Heart left ventricle (tissue), 16 donors: ENCODE measurements around the gene RELL1. TPM values are rescaled to one million over a fixed set of nuclear protein-coding genes. Genes with fewer than 3 reads are reported as not detected.

Experiments
- ATAC-seq, 4 donors: fragments of 200-7000 bp; cut with Tn5 transposase; one replicate each; pipeline ENCODE4 v1.9.1; 2020 to 2022; ENCODE audit warnings: moderate library complexity in 4 of 4, mild to moderate bottlenecking in 3 of 4, moderate number of reproducible peaks in 1 of 4
- DNase-seq, 5 donors: peaks; one replicate each; pipeline ENCODE4 v3.0.0-alpha.2; 2020
- H3K27ac ChIP-seq, 12 donors: fragments of 200-600 bp; sonication (generic) in 4 of 12; one replicate each; pipeline versions ENCODE4 v1.5.0 to v1.8.0; 2016 to 2022; ENCODE audit warnings: mild to moderate bottlenecking in 2 of 12
- H3K27me3 ChIP-seq, 9 donors: fragments of 200-600 bp; sonication (generic) in 2 of 9; one replicate each; pipeline versions ENCODE4 v1.5.1 to v1.8.0; 2016 to 2022; ENCODE audit warnings: mild to moderate bottlenecking in 3 of 9
- H3K36me3 ChIP-seq, 9 donors: fragments of 200-600 bp; sonication (generic) in 2 of 9; one replicate each; pipeline versions ENCODE4 v1.5.0 to v1.8.0; 2018 to 2022; ENCODE audit warnings: mild to moderate bottlenecking in 2 of 9
- H3K4me1 ChIP-seq, 12 donors: fragments of 200-600 bp; sonication (generic) in 4 of 12; one replicate each; pipeline versions ENCODE4 v1.5.0 to v1.8.0; 2016 to 2022; ENCODE audit warnings: mild to moderate bottlenecking in 3 of 12
- H3K4me3 ChIP-seq, 12 donors: fragments of 200-600 bp; sonication (generic) in 4 of 12; one replicate each; pipeline versions ENCODE4 v1.5.0 to v1.8.0; 2017 to 2022; ENCODE audit warnings: mild to moderate bottlenecking in 9 of 12, moderate library complexity in 4 of 12
- H3K9me3 ChIP-seq, 12 donors: fragments of 200-600 bp; sonication (generic) in 4 of 12; one replicate each; pipeline versions ENCODE4 v1.5.0 to v1.8.0; 2016 to 2022; ENCODE audit warnings: mild to moderate bottlenecking in 1 of 12
- CTCF ChIP-seq, 12 donors: fragments of 200-600 bp; sonication (generic) in 4 of 12; IDR thresholded peaks; one replicate each; pipeline versions ENCODE4 v1.5.0 to v1.8.0; 2018 to 2022; ENCODE audit warnings: antibody characterized with exemption in 12 of 12, mild to moderate bottlenecking in 5 of 12
- POLR2A ChIP-seq, 2 donors: fragments of 450-650 bp; IDR thresholded peaks; one replicate each; pipeline ENCODE4 v1.6.1; 2017; ENCODE audit warnings: antibody characterized with exemption in 2 of 2, mild to moderate bottlenecking in 2 of 2, moderate library complexity in 2 of 2
- WGBS, 4 donors: extraction: QIAGEN DNeasy Blood & Tissue Kit in 2 of 4; methylation state at CpG; one replicate each; pipeline versions ENCODE4 v1.1.5 to v1.1.7; 2013 to 2018; 5-methylcytosine and 5-hydroxymethylcytosine counted together
- intact Hi-C, 10 donors: fragments of 100-400 bp; cut with DNase I; formaldehyde crosslinking; loops; one replicate each; pipeline versions ENCODE4 v1.11.1 to v1.14.2; 2022
- polyA plus RNA-seq, 2 donors: library from polyadenylated mRNA; stranded (reverse); fragments of 200-250 nt; gene quantifications; one replicate each; pipeline ENCODE4 v1.2.3, GENCODE V29; 2013
- total RNA-seq, 9 donors: library from RNA; depleted of rRNA in 2 of 9; stranded (reverse); fragments of >200 nt in 2 of 9; fragmentation: NEBNext Ultra II Directional in 3 of 9; extraction: Animal tissue kit (Norgen Biotek cat#: 25700) in 3 of 9; gene quantifications; one replicate each; pipeline versions ENCODE4 v1.1.0 to v1.2.4, GENCODE V29; 2016 to 2023
- donor health status: ischemic (EF 13 %, LVEDD 7.1; RV severe dilation, severe dysfunction).
- donor health status: healthy with polysubstance abuse.
- donor health status: DM: no; HTN: yes; CAD: no.
- donor health status: DM: no; HTN: no; CAD: no.
- donor health status: ischemic (EF 25% LVEDD 6.9; RV normal size, moderate dysfunction).
- donor health status: ischemic (EF 25% LVEDD 5.7; RV mildly dilated, moderate dysfunction).
- donor health status: healthy.
- donor health status: DM: yes; HTN: yes; CAD: no.
- donor health status: ischemic (EF 35%, LVEDD 5.7; RV mildly dilated, moderate dysfunction).
- donor health status: nonischemic (EF 11% LVEDD 7.7; RV severe dilation, severe dysfunction).
- donor health status: DM: yes; HTN: yes; CAD: no.
- donor health status: PGD.
- donor health status: ischemic (EF 29% LVEDD 5.4; RV normal size, mild dysfunction).
- donor health status: nonischemic (EF 23%, LVEDD 6.1; RV moderate dilation, normal function).

Gene RELL1
- total and polyA plus RNA-seq, 11 donors = 2.0 to 40.2 (median 25.2) TPM

GRCh38 chr4:37631551-37631950 is 54.6 kb downstream of the RELL1 start:
- H3K27me3 ChIP-seq = no peaks in the 10 kb centered on the region
- WGBS, 4 donors = 41 to 55% (median 45%) methylated on average over 2 of the region's 2 CpGs
- peaks cover 0 to 17% (median 7%) of the 10 kb centered on the region in 12 donors for H3K4me1 ChIP-seq
- H3K36me3 ChIP-seq = peaks cover 0 to 78% (median 38%) of the 10 kb centered on the region in 9 donors
- TF ChIP-seq CTCF (IDR thresholded peaks at IDR 0.05) (no peak), POLR2A (IDR thresholded peaks at IDR 0.05) (no peak)
- DNase-seq = peak in 3 of 5 donors; percentile 32 to 66 (median 43)
- intact Hi-C loops = no loop called here
- no peak overlapping the region for H3K4me3 ChIP-seq
- H3K27ac ChIP-seq = peak overlapping the region in 1 of 12 donors; percentile 31
- ATAC-seq = peak in 1 of 4 donors; percentile 23
- H3K9me3 ChIP-seq = no peaks in the 10 kb centered on the region

- intact Hi-C loops = no loop called here
- Histone ChIP-seq H3K4me3 (no peak overlapping the region), H3K27me3 (no peaks in the 10 kb centered on the region), H3K27ac (no peak overlapping the region), H3K9me3 (no peaks in the 10 kb centered on the region), H3K4me1 (peaks cover 0 to 19% (median 7%) of the 10 kb centered on the region in 12 donors), H3K36me3 (peaks cover 0 to 69% (median 31%) of the 10 kb centered on the region in 9 donors)
- DNase-seq = no peak
- TF ChIP-seq CTCF (IDR thresholded peaks at IDR 0.05) (no peak), POLR2A (IDR thresholded peaks at IDR 0.05) (no peak)
- no peak for ATAC-seq
- WGBS, 4 donors = 82 to 98% (median 92%) methylated on average over 6 of the region's 6 CpGs
These were observed 56.5 kb downstream of the RELL1 start for GRCh38 chr4:37629713-37630112.

- Histone ChIP-seq H3K4me1 (peaks cover 0 to 19% (median 7%) of the 10 kb centered on the region in 12 donors), H3K9me3 (no peaks in the 10 kb centered on the region), H3K27ac (no peak overlapping the region), H3K36me3 (peaks cover 0 to 64% (median 25%) of the 10 kb centered on the region in 9 donors), H3K4me3 (no peak overlapping the region), H3K27me3 (no peaks in the 10 kb centered on the region)
- TF ChIP-seq POLR2A (IDR thresholded peaks at IDR 0.05) = no peak
- TF ChIP-seq CTCF (IDR thresholded peaks at IDR 0.05) = no peak
- ATAC-seq = peak in 3 of 4 donors; percentile 49 to 80 (median 78)
- WGBS, 4 donors = 60 to 68% (median 67%) methylated on average over 4 of the region's 4 CpGs
- intact Hi-C loops = no loop called here
- no peak for DNase-seq
These were observed 57.1 kb downstream of the RELL1 start for GRCh38 chr4:37628977-37629609.

- 80 to 87% (median 85%) methylated on average over 3 of the region's 3 CpGs for WGBS, 4 donors
- DNase-seq (no peak), ATAC-seq (no peak)
- Histone ChIP-seq H3K4me1 (peaks cover 0 to 27% (median 9%) of the 10 kb centered on the region in 12 donors), H3K27me3 (no peaks in the 10 kb centered on the region), H3K27ac (no peak overlapping the region), H3K9me3 (no peaks in the 10 kb centered on the region), H3K4me3 (no peak overlapping the region), H3K36me3 (peaks cover 0 to 55% (median 16%) of the 10 kb centered on the region in 9 donors)
- intact Hi-C loops = no loop called here
- no peak for TF ChIP-seq CTCF (IDR thresholded peaks at IDR 0.05)
- no peak for TF ChIP-seq POLR2A (IDR thresholded peaks at IDR 0.05)
These were observed 58.9 kb downstream of the RELL1 start for GRCh38 chr4:37627263-37627662.
